SK-N-SH treated with all-trans-retinoic acid at 6 μM for 48 hours (cell line): Measurements from ENCODE around the gene AAR2.

Experiments
- ATAC-seq: fragments of 200-7000 bp; cut with Tn5 transposase; 3 replicates; pipeline ENCODE4 v1.9.1; 2020; ENCODE audit warnings: mild to moderate bottlenecking, moderate library complexity
- ARNTL ChIP-seq: fragments of 450-650 bp; formaldehyde crosslinking; IDR thresholded peaks from 2 replicates; pipeline ENCODE4 v1.5.0; 2020; ENCODE audit warnings: low read depth, mild to moderate bottlenecking, moderate library complexity, borderline replicate concordance
- BACH2 ChIP-seq: fragments of 250-450 bp; sonication (Bioruptor Pico); IDR thresholded peaks from 2 replicates; pipeline ENCODE4 v1.9.0; 2021; ENCODE audit warnings: mild to moderate bottlenecking, borderline replicate concordance
- CSDC2 ChIP-seq: fragments of 250-450 bp; sonication (Bioruptor Pico); IDR thresholded peaks from 2 replicates; pipeline ENCODE4 v1.5.0; 2020; ENCODE audit warnings: mild to moderate bottlenecking, moderate library complexity
- ESRRG ChIP-seq: fragments of 250-450 bp; sonication (Bioruptor Pico); IDR thresholded peaks from 2 replicates; pipeline ENCODE4 v1.6.1; 2021; ENCODE audit warnings: mild to moderate bottlenecking
- GLIS3 ChIP-seq: fragments of 250-450 bp; sonication (Bioruptor Pico); IDR thresholded peaks from 2 replicates; pipeline ENCODE4 v1.5.0; 2020; ENCODE audit warnings: mild to moderate bottlenecking, moderate library complexity
- ISL1 ChIP-seq: fragments of 250-450 bp; sonication (Bioruptor Pico); IDR thresholded peaks from 2 replicates; pipeline ENCODE4 v2.1.2; 2022; ENCODE audit warnings: mild to moderate bottlenecking, moderate library complexity
- OSR1 ChIP-seq: fragments of 250-450 bp; sonication (Bioruptor Pico); IDR thresholded peaks from 2 replicates; pipeline ENCODE4 v1.8.0; 2022; ENCODE audit warnings: moderate library complexity, mild to moderate bottlenecking, inconsistent platforms
- PPARA ChIP-seq: fragments of 250-450 bp; sonication (Bioruptor Pico); IDR thresholded peaks from 2 replicates; pipeline ENCODE4 v1.5.0; 2020; ENCODE audit warnings: mild to moderate bottlenecking, borderline replicate concordance
- RARB ChIP-seq: fragments of 250-450 bp; sonication (Bioruptor Pico); IDR thresholded peaks from 2 replicates; pipeline ENCODE4 v1.8.0; 2021; ENCODE audit warnings: mild to moderate bottlenecking, moderate library complexity
- SNAI2 ChIP-seq: fragments of 250-450 bp; sonication (Bioruptor Pico); IDR thresholded peaks from 2 replicates; pipeline ENCODE4 v1.5.0; 2020; ENCODE audit warnings: mild to moderate bottlenecking, moderate library complexity
- TCF4 ChIP-seq: fragments of 250-450 bp; sonication (Bioruptor Pico); IDR thresholded peaks from 2 replicates; pipeline ENCODE4 v1.8.0; 2021; ENCODE audit warnings: mild to moderate bottlenecking, moderate library complexity, borderline replicate concordance
- ZC3H10 ChIP-seq: fragments of 250-450 bp; sonication (Bioruptor Pico); IDR thresholded peaks from 2 replicates; pipeline ENCODE4 v1.5.1; 2021; ENCODE audit warnings: mild to moderate bottlenecking, moderate library complexity
- ZFP3 ChIP-seq: fragments of 250-450 bp; sonication (Bioruptor Pico); IDR thresholded peaks from 2 replicates; pipeline ENCODE4 v1.5.0; 2020; ENCODE audit warnings: mild to moderate bottlenecking, moderate library complexity
- ZFP30 ChIP-seq: fragments of 450-650 bp; formaldehyde crosslinking; IDR thresholded peaks from 2 replicates; pipeline ENCODE4 v1.5.0; 2022; ENCODE audit warnings: mild to moderate bottlenecking, moderate library complexity
- ZNF565 ChIP-seq: fragments of 450-650 bp; formaldehyde crosslinking; conservative IDR thresholded peaks from 2 replicates; pipeline ENCODE4 v1.5.0; 2020; ENCODE audit warnings: low read depth, mild to moderate bottlenecking, moderate library complexity
- ZNF70 ChIP-seq: fragments of 450-650 bp; formaldehyde crosslinking; IDR thresholded peaks from 2 replicates; pipeline ENCODE4 v1.5.0; 2020; ENCODE audit warnings: mild to moderate bottlenecking, moderate library complexity
- ZNF8 ChIP-seq: fragments of 450-650 bp; formaldehyde crosslinking; IDR thresholded peaks from 2 replicates; pipeline ENCODE4 v1.5.0; 2020; ENCODE audit warnings: mild to moderate bottlenecking, moderate library complexity
- TF ChIP-seq, protein P1 (sequence below): fragments of 250-450 bp; sonication (Bioruptor Pico); IDR thresholded peaks from 2 replicates; pipeline ENCODE4 v1.5.1; 2021; ENCODE audit warnings: mild to moderate bottlenecking, moderate library complexity
- TF ChIP-seq, protein P2 (sequence below): fragments of 250-450 bp; sonication (Bioruptor Pico); IDR thresholded peaks from 2 replicates; pipeline ENCODE4 v1.8.0; 2020; ENCODE audit warnings: mild to moderate bottlenecking, moderate library complexity, borderline replicate concordance
- TF ChIP-seq, protein P3 (sequence below): fragments of 250-450 bp; sonication (Bioruptor Pico); IDR thresholded peaks from 2 replicates; pipeline ENCODE4 v1.5.1; 2020; ENCODE audit warnings: low read depth, mild to moderate bottlenecking, moderate library complexity
- TF ChIP-seq, protein P4 (sequence below): fragments of 250-450 bp; sonication (Bioruptor Pico); IDR thresholded peaks from 2 replicates; pipeline ENCODE4 v1.8.0; 2021; ENCODE audit warnings: low read depth, mild to moderate bottlenecking, moderate library complexity, borderline replicate concordance

AAR2 gene

DNA sequence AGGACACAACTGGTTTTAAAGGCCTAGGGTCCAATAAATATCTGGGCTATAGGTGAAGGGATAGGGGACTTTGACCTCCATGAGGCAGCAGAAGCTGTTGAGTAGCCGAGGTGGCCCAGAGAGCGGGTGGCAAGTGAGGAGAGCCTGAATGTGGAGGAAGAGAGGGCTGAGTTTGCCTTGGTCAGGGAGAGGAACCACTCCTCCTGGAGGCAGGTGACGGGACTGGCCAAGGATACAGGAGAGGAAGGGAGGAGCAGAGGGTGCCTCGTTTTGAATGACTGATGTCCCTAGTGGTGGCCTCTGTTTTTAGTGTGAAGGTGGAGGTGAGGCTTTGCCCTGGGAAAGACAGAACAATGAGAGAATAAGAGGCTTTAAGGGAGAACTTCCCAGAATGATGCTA lies 19.1 kb upstream of the AAR2 start:
- TF ChIP-seq ZNF565 (CRISPR knock-in tag) (no peak), ESRRG (CRISPR knock-in tag) (no peak), ZFP30 (no peak), RARB (CRISPR knock-in tag) (no peak), CSDC2 (CRISPR knock-in tag) (no peak), ZNF70 (CRISPR knock-in tag) (no peak), ZFP3 (no peak), BACH2 (CRISPR knock-in tag) (no peak), SNAI2 (no peak), ARNTL (no peak), ZNF8 (CRISPR knock-in tag) (no peak), ISL1 (CRISPR knock-in tag) (no peak), OSR1 (no peak), PPARA (CRISPR knock-in tag) (no peak), GLIS3 (CRISPR knock-in tag) (no peak), TCF4 (no peak)
- TF ChIP-seq, protein P1, sequence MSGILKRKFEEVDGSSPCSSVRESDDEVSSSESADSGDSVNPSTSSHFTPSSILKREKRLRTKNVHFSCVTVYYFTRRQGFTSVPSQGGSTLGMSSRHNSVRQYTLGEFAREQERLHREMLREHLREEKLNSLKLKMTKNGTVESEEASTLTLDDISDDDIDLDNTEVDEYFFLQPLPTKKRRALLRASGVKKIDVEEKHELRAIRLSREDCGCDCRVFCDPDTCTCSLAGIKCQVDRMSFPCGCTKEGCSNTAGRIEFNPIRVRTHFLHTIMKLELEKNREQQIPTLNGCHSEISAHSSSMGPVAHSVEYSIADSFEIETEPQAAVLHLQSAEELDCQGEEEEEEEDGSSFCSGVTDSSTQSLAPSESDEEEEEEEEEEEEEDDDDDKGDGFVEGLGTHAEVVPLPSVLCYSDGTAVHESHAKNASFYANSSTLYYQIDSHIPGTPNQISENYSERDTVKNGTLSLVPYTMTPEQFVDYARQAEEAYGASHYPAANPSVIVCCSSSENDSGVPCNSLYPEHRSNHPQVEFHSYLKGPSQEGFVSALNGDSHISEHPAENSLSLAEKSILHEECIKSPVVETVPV (CRISPR knock-in tag): no peak
- TF ChIP-seq, protein P2, sequence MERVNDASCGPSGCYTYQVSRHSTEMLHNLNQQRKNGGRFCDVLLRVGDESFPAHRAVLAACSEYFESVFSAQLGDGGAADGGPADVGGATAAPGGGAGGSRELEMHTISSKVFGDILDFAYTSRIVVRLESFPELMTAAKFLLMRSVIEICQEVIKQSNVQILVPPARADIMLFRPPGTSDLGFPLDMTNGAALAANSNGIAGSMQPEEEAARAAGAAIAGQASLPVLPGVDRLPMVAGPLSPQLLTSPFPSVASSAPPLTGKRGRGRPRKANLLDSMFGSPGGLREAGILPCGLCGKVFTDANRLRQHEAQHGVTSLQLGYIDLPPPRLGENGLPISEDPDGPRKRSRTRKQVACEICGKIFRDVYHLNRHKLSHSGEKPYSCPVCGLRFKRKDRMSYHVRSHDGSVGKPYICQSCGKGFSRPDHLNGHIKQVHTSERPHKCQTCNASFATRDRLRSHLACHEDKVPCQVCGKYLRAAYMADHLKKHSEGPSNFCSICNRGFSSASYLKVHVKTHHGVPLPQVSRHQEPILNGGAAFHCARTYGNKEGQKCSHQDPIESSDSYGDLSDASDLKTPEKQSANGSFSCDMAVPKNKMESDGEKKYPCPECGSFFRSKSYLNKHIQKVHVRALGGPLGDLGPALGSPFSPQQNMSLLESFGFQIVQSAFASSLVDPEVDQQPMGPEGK (CRISPR knock-in tag): no peak
- TF ChIP-seq, protein P3, sequence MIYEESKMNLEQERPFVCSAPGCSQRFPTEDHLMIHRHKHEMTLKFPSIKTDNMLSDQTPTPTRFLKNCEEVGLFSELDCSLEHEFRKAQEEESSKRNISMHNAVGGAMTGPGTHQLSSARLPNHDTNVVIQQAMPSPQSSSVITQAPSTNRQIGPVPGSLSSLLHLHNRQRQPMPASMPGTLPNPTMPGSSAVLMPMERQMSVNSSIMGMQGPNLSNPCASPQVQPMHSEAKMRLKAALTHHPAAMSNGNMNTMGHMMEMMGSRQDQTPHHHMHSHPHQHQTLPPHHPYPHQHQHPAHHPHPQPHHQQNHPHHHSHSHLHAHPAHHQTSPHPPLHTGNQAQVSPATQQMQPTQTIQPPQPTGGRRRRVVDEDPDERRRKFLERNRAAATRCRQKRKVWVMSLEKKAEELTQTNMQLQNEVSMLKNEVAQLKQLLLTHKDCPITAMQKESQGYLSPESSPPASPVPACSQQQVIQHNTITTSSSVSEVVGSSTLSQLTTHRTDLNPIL: no peak
- TF ChIP-seq, all 23 proteins: peak for 0
- peak; percentile 20; the same call in 1 of the 3 replicates for ATAC-seq

DNA sequence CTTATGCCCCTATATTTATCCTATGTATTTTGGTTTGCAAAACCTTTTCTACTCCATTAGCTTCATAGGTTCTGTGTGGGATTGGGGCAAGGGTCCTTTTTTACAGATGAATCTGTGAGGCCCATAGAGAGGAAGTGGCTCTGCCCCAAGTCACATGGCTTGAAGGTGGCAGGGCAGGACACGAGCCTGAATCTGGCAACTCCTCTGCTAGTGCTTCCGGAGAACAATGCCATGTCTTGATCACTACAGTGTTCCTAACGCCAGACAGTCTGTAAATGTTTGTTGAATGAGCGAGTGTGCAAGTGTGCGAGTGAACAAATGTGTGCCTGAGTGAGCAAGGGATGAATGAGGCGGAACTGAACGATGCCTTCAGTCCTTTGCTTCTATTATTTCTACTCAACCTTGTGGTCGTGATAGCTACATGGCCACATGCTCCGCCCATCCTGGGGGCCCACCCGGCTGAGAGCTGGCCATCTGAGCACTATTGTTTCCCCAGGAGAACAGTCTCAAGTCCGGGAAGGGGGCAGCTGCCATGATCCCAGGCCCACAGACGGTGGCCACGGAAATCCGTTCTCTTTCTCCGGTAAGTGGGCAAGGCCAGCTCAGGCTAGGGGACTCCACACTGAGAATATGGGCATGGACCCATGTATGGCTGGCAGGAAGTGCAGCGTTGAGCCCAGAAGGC lies 17.8 kb upstream of the AAR2 start:
- ATAC-seq: no peak

DNA sequence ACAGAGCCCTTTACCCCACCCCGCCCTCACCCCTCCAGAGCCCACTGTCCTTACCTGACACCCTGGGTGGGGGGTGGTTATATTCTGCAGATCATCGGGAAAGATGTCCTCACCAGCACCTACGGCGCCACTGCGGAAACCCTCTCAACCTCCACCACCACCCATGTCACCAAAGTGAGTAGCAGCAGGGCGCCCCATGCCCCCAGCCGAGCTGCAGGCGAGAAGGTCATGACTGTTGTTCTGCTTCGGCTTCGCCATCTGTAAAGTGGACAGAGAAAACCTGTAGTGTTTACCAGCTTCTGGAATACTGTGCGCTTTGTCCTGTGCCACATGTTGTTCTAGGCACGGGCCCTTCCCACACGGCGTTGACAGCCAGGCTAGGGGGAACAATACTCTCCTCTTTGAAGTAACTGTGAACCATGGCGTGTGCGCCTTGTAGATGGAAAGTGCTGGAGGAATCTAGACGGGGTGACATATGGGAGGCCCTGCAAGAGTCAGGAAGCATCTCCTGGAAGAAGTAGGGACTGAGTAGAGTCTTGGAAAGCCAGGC lies 16.5 kb upstream of the AAR2 start:
- no peak for ATAC-seq
- no peak for TF ChIP-seq CSDC2 (CRISPR knock-in tag)
- TF ChIP-seq, protein P4, sequence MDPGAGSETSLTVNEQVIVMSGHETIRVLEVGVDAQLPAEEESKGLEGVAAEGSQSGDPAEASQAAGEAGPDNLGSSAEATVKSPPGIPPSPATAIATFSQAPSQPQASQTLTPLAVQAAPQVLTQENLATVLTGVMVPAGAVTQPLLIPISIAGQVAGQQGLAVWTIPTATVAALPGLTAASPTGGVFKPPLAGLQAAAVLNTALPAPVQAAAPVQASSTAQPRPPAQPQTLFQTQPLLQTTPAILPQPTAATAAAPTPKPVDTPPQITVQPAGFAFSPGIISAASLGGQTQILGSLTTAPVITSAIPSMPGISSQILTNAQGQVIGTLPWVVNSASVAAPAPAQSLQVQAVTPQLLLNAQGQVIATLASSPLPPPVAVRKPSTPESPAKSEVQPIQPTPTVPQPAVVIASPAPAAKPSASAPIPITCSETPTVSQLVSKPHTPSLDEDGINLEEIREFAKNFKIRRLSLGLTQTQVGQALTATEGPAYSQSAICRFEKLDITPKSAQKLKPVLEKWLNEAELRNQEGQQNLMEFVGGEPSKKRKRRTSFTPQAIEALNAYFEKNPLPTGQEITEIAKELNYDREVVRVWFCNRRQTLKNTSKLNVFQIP (CRISPR knock-in tag): no peak
- TF ChIP-seq OSR1: no peak
- TF ChIP-seq ZFP30: no peak
- no peak for TF ChIP-seq ARNTL
- no peak for TF ChIP-seq PPARA (CRISPR knock-in tag)
- no peak for TF ChIP-seq ZNF70 (CRISPR knock-in tag)
- TF ChIP-seq ESRRG (CRISPR knock-in tag): no peak
- TF ChIP-seq TCF4: no peak
- no peak for TF ChIP-seq ISL1 (CRISPR knock-in tag)
- TF ChIP-seq BACH2 (CRISPR knock-in tag): no peak
- TF ChIP-seq RARB (CRISPR knock-in tag): no peak
- TF ChIP-seq, protein P3: no peak
- no peak for TF ChIP-seq ZNF8 (CRISPR knock-in tag)
- TF ChIP-seq ZNF565 (CRISPR knock-in tag): no peak
- TF ChIP-seq, protein P1 (CRISPR knock-in tag): no peak
- TF ChIP-seq ZFP3: no peak
- TF ChIP-seq, protein P2 (CRISPR knock-in tag): no peak
- TF ChIP-seq ZC3H10: no peak
- TF ChIP-seq, all 23 proteins: peak for 0

More for the DNA sequence above, 17.8 kb upstream of the AAR2 start:
- no peak for TF ChIP-seq ZFP30
- TF ChIP-seq ZFP3: no peak
- TF ChIP-seq, protein P1 (CRISPR knock-in tag): no peak
